Liver (tissue), 9 donors: Measurements from ENCODE around the gene REEP1. TPM values are rescaled to one million over a fixed set of nuclear protein-coding genes. Genes with fewer than 3 reads are reported as not detected.
A peak's percentile ranks its signal among the peaks of the same experiment; 100 is the strongest.
"Not testable (repeated sequence)": the region's sequence is repeated elsewhere in the genome, so short reads cannot be mapped to it uniquely, and the experiment has no call there.

Experiments used
- DNase-seq: peaks from one replicate; pipeline ENCODE4 v3.0.0-alpha.2; 2017; ENCODE audit warnings: low spot score
- H3K27ac ChIP-seq, 2 donors: one replicate each; pipeline ENCODE4 v1.7.0; 2013; ENCODE audit warnings: inconsistent platforms in 2 of 2, low read length in 2 of 2, control low read depth in 1 of 2, low read depth in 1 of 2, mild to moderate bottlenecking in 1 of 2
- H3K27me3 ChIP-seq, 4 donors: one replicate each; pipeline versions ENCODE4 v1.6.1 to v1.7.0; 2013; ENCODE audit warnings: low read length in 3 of 4, inconsistent platforms in 1 of 4, mild to moderate bottlenecking in 1 of 4, moderate library complexity in 1 of 4; ENCODE audit not compliant: control insufficient read depth in 4 of 4, insufficient read depth in 4 of 4
- H3K36me3 ChIP-seq, 4 donors: one replicate each; pipeline versions ENCODE4 v1.6.1 to v1.7.0; 2013; ENCODE audit warnings: low read length in 3 of 4, mild to moderate bottlenecking in 3 of 4, low read depth in 1 of 4, moderate library complexity in 1 of 4; ENCODE audit not compliant: control insufficient read depth in 4 of 4, insufficient read depth in 3 of 4
- H3K4me1 ChIP-seq, 4 donors: one replicate each; pipeline versions ENCODE4 v1.6.1 to v1.7.0; 2013; ENCODE audit warnings: low read length in 3 of 4, mild to moderate bottlenecking in 3 of 4, moderate library complexity in 1 of 4; ENCODE audit not compliant: control insufficient read depth in 4 of 4, insufficient read depth in 4 of 4
- H3K4me3 ChIP-seq, 3 donors: one replicate each; pipeline versions ENCODE4 v1.6.1 to v1.7.0; 2013; ENCODE audit warnings: low read length in 3 of 3, control low read depth in 1 of 3, low read depth in 1 of 3, mild to moderate bottlenecking in 1 of 3
- H3K9ac ChIP-seq, 2 donors: one replicate each; pipeline ENCODE4 v1.7.0; 2013; ENCODE audit warnings: low read length in 2 of 2, mild to moderate bottlenecking in 2 of 2, moderate library complexity in 2 of 2, control low read depth in 1 of 2, low read depth in 1 of 2
- H3K9me3 ChIP-seq, 4 donors: one replicate each; pipeline versions ENCODE4 v1.6.1 to v1.7.0; 2013; ENCODE audit warnings: low read length in 3 of 4; ENCODE audit not compliant: control insufficient read depth in 4 of 4
- EGR1 ChIP-seq, 2 donors: IDR thresholded peaks; 2 replicates each; pipeline ENCODE4 v1.6.1; 2016 to 2018; ENCODE audit warnings: antibody characterized with exemption in 2 of 2, low read depth in 2 of 2
- FOXA1 ChIP-seq: IDR thresholded peaks from 2 replicates; pipeline ENCODE4 v1.6.1; 2016; ENCODE audit warnings: antibody characterized with exemption
- FOXA2 ChIP-seq: IDR thresholded peaks from 2 replicates; pipeline ENCODE4 v1.6.1; 2016; ENCODE audit warnings: antibody characterized with exemption
- GABPA ChIP-seq, 2 donors: IDR thresholded peaks in 1 of 2; conservative IDR thresholded peaks in 1 of 2; 2 replicates each; pipeline ENCODE4 v1.6.1; 2016; ENCODE audit warnings: antibody characterized with exemption in 2 of 2, mild to moderate bottlenecking in 1 of 2, moderate library complexity in 1 of 2
- HNF4A ChIP-seq, 2 donors: conservative IDR thresholded peaks; 2 replicates each; pipeline ENCODE4 v1.6.1; 2016; ENCODE audit warnings: antibody characterized with exemption in 2 of 2, mild to moderate bottlenecking in 2 of 2
- HNF4G ChIP-seq: IDR thresholded peaks from 2 replicates; pipeline ENCODE4 v1.6.1; 2016; ENCODE audit warnings: antibody characterized with exemption
- NR2F2 ChIP-seq: IDR thresholded peaks from 2 replicates; pipeline ENCODE4 v1.6.1; 2016; ENCODE audit warnings: antibody characterized with exemption
- RAD21 ChIP-seq, 2 donors: IDR thresholded peaks; 2 replicates each; pipeline ENCODE4 v1.6.1; 2016; ENCODE audit warnings: antibody characterized with exemption in 2 of 2, mild to moderate bottlenecking in 2 of 2
- RXRA ChIP-seq, 2 donors: IDR thresholded peaks; 2 replicates each; pipeline ENCODE4 v1.6.1; 2017 to 2018; ENCODE audit warnings: antibody characterized with exemption in 2 of 2, mild to moderate bottlenecking in 1 of 2
- SP1 ChIP-seq: IDR thresholded peaks from 2 replicates; pipeline ENCODE4 v1.6.1; 2018; ENCODE audit warnings: antibody characterized with exemption, mild to moderate bottlenecking
- TAF1 ChIP-seq: conservative IDR thresholded peaks from 2 replicates; pipeline ENCODE4 v1.6.1; 2016; ENCODE audit warnings: antibody characterized with exemption, mild to moderate bottlenecking
- YY1 ChIP-seq: IDR thresholded peaks from 2 replicates; pipeline ENCODE4 v1.6.1; 2016; ENCODE audit warnings: antibody characterized with exemption, mild to moderate bottlenecking
- WGBS: extraction: QIAGEN DNeasy Blood & Tissue Kit; methylation state at CpG from one replicate; pipeline ENCODE4 v1.1.7; 2013; 5-methylcytosine and 5-hydroxymethylcytosine counted together
- polyA plus RNA-seq, 2 donors: library from polyadenylated mRNA; stranded (reverse) in 1 of 2; unstranded in 1 of 2; fragments of 200-250 nt in 1 of 2; fragments of >200 nt in 1 of 2; fragmentation: Nextera tagmentation in 1 of 2; extraction: Ambion mirVana in 1 of 2; gene quantifications; one replicate each; pipeline versions ENCODE4 v1.2.1 to v1.2.3, GENCODE V29; 2013 to 2015
- total RNA-seq, 2 donors: library from RNA; depleted of rRNA; stranded (reverse); fragments of >200 nt; gene quantifications; one replicate each; pipeline ENCODE4 v1.2.3, GENCODE V29; 2014
- TF ChIP-seq, protein P1 (sequence below): IDR thresholded peaks from 2 replicates; pipeline ENCODE4 v1.6.1; 2016; ENCODE audit warnings: antibody characterized with exemption
- TF ChIP-seq, protein P2 (sequence below): IDR thresholded peaks from 2 replicates; pipeline ENCODE4 v1.6.1; 2016; ENCODE audit warnings: antibody characterized with exemption, mild to moderate bottlenecking
- TF ChIP-seq, protein P3 (sequence below): IDR thresholded peaks from 2 replicates; pipeline ENCODE4 v1.6.1; 2016; ENCODE audit warnings: antibody characterized with exemption
- donor health status: healthy.
- donor health status: healthy.
- donor health status: healthy.
- donor health status: healthy.
- donor health status: healthy.

REEP1 gene
- total and polyA plus RNA-seq, 4 donors: 0.46 to 1.7 (median 0.89) TPM

DNA sequence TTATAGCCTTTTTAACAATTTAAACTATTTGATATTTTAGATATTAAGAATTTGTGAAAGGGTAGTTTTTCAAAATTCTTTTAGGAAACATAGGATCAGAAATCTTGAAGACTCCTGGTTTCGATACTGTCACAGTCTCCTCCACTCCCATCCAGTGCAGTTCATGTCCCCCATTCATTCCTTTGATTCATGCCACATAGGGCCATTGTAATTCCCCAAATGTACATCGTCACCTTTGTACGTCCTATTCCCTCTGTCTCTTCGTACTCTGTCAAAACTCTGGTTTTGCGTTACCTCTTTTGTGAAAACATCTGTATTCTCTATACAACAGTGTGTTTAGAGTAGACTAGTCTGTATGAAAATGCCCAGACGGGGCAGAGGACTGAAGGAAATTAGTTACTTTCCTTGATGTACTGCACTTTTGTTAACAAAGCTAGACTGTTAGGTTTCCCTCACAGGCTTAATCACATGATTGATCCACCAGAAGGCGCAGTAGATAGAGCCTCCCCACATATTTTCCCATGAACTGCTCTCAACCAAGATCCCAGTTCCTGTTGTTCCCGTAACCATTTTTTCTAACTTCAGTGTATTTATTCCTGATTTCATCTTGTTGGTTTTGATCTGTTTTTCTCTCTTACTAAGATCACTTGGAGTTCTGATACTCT is 135.6 kb downstream of the REEP1 start:
- DNase-seq: no peak
- 84% methylated on average over 8 of the region's 8 CpGs for WGBS
- Histone ChIP-seq H3K4me3 (no peak overlapping the region), H3K36me3 (peaks cover 0 to 12% (median 4%) of the 10 kb centered on the region in 4 donors), H3K9me3 (no peaks in the 10 kb centered on the region), H3K27me3 (no peaks in the 10 kb centered on the region), H3K27ac (no peak overlapping the region), H3K9ac (no peak overlapping the region), H3K4me1 (peaks cover 0 to 21% (median 6%) of the 10 kb centered on the region in 4 donors)
- TF ChIP-seq NR2F2 (no peak), TAF1 (no peak), YY1 (no peak), EGR1 (IDR thresholded peaks at IDR 0.05; ENCODE audit: low read depth in 2 of 2) (no peak), GABPA (IDR thresholded peaks at IDR 0.05 in 1 of 2, conservative IDR thresholded peaks at IDR 0.05 in 1 of 2) (no peak), HNF4G (no peak), SP1 (no peak), FOXA1 (no peak), RAD21 (IDR thresholded peaks at IDR 0.05) (no peak)
- TF ChIP-seq, protein P1, sequence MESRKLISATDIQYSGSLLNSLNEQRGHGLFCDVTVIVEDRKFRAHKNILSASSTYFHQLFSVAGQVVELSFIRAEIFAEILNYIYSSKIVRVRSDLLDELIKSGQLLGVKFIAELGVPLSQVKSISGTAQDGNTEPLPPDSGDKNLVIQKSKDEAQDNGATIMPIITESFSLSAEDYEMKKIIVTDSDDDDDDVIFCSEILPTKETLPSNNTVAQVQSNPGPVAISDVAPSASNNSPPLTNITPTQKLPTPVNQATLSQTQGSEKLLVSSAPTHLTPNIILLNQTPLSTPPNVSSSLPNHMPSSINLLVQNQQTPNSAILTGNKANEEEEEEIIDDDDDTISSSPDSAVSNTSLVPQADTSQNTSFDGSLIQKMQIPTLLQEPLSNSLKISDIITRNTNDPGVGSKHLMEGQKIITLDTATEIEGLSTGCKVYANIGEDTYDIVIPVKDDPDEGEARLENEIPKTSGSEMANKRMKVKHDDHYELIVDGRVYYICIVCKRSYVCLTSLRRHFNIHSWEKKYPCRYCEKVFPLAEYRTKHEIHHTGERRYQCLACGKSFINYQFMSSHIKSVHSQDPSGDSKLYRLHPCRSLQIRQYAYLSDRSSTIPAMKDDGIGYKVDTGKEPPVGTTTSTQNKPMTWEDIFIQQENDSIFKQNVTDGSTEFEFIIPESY: no peak
- TF ChIP-seq, protein P2, sequence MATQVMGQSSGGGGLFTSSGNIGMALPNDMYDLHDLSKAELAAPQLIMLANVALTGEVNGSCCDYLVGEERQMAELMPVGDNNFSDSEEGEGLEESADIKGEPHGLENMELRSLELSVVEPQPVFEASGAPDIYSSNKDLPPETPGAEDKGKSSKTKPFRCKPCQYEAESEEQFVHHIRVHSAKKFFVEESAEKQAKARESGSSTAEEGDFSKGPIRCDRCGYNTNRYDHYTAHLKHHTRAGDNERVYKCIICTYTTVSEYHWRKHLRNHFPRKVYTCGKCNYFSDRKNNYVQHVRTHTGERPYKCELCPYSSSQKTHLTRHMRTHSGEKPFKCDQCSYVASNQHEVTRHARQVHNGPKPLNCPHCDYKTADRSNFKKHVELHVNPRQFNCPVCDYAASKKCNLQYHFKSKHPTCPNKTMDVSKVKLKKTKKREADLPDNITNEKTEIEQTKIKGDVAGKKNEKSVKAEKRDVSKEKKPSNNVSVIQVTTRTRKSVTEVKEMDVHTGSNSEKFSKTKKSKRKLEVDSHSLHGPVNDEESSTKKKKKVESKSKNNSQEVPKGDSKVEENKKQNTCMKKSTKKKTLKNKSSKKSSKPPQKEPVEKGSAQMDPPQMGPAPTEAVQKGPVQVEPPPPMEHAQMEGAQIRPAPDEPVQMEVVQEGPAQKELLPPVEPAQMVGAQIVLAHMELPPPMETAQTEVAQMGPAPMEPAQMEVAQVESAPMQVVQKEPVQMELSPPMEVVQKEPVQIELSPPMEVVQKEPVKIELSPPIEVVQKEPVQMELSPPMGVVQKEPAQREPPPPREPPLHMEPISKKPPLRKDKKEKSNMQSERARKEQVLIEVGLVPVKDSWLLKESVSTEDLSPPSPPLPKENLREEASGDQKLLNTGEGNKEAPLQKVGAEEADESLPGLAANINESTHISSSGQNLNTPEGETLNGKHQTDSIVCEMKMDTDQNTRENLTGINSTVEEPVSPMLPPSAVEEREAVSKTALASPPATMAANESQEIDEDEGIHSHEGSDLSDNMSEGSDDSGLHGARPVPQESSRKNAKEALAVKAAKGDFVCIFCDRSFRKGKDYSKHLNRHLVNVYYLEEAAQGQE: no peak
- TF ChIP-seq, protein P3, sequence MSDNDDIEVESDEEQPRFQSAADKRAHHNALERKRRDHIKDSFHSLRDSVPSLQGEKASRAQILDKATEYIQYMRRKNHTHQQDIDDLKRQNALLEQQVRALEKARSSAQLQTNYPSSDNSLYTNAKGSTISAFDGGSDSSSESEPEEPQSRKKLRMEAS: no peak

DNA sequence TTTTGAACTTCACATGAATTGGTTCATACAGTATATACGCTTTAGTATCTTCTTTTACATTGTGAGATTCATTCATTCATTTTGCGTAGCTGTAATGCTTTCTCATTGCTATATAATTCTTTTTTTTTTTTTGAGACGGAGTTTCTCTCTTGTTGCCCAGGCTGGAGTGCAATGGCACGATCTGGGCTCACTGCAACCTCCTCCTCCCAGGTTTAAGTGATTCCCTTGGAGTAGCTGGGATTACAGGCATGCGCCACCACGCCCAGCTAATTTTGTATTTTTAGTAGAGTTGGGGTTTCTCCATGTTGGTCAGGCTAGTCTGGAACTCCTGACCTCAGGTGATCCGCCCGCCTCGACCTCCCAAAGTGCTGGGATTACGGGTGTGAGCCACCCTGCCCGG is 136.9 kb downstream of the REEP1 start:
- not testable (repeated sequence) for DNase-seq, H3K9ac ChIP-seq
- WGBS: 91% methylated on average over 11 of the region's 11 CpGs

DNA sequence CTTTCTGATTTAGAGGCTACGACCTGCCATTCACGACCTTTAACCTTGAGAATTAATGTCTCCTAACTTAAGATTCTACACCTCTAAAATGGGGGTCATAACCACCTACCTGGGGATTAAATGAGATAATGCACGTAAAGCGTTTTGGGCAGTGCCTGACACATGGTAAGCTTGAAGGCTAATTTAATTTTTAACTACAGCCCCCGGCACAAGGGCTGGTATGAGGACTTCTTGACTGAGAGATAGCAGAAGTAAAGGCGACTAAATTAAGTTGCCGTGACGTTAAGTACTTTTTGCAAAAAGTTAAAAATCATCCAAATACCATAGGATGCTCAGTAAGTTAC is 137.6 kb downstream of the REEP1 start:
- no peak for DNase-seq
- peak overlapping the region; percentile 80 to 91 (median 82) for H3K4me3 ChIP-seq
- H3K27ac ChIP-seq: peak overlapping the region in 1 of 2 donors; percentile 31
- peak overlapping the region; percentile 55 to 75 for H3K9ac ChIP-seq
- H3K4me1 ChIP-seq: peaks cover 0 to 28% (median 8%) of the 10 kb centered on the region in 4 donors
- no peaks in the 10 kb centered on the region for H3K36me3 ChIP-seq
- no peaks in the 10 kb centered on the region for H3K9me3 ChIP-seq
- WGBS: under 1% methylated on average over 8 of the region's 8 CpGs
- H3K27me3 ChIP-seq: no peaks in the 10 kb centered on the region
- TF ChIP-seq RAD21 (IDR thresholded peaks at IDR 0.05): no peak
- TF ChIP-seq HNF4G: no peak
- TF ChIP-seq, protein P3: no peak
- TF ChIP-seq, protein P2: no peak
- no peak for TF ChIP-seq FOXA2
- TF ChIP-seq HNF4A (conservative IDR thresholded peaks at IDR 0.05): no peak
- no peak for TF ChIP-seq RXRA (IDR thresholded peaks at IDR 0.05)
- no peak for TF ChIP-seq EGR1 (IDR thresholded peaks at IDR 0.05; ENCODE audit: low read depth in 2 of 2)
- no peak for TF ChIP-seq YY1
- TF ChIP-seq, protein P1: no peak

More for the DNA sequence above, 136.9 kb downstream of the REEP1 start:
- peaks cover 0 to 28% (median 8%) of the 10 kb centered on the region in 4 donors for H3K4me1 ChIP-seq
- H3K27ac ChIP-seq, H3K9me3 ChIP-seq, H3K36me3 ChIP-seq, H3K27me3 ChIP-seq: not testable (repeated sequence)
- peak overlapping the region in 1 of 3 donors; percentile 80 for H3K4me3 ChIP-seq
